Femur (tissue), 1 donor: ENCODE measurements around the gene SYNPR.
"Not testable (repeated sequence)": the region's sequence is repeated elsewhere in the genome, so short reads cannot be mapped to it uniquely, and the experiment has no call there.

Experiments
- DNase-seq: peaks from one replicate; pipeline ENCODE4 v3.0.0-alpha.2; 2017

The SYNPR gene

GRCh38 chr3:63278171-63279004 lies at the start of gene SYNPR:
Gene SYNPR, plus strand, starts transcription at chr3:63278308.
- no peak for DNase-seq

GRCh38 chr3:63228677-63229076 lies 49.4 kb upstream of the SYNPR start:
- no peak for DNase-seq

GRCh38 chr3:63230146-63230545 lies 48.0 kb upstream of the SYNPR start:
- DNase-seq: no peak

GRCh38 chr3:63231643-63232042 lies 46.5 kb upstream of the SYNPR start:
- no peak for DNase-seq

GRCh38 chr3:63232764-63233396 lies 45.2 kb upstream of the SYNPR start:
- DNase-seq: no peak

GRCh38 chr3:63240381-63240902 lies 37.7 kb upstream of the SYNPR start:
- DNase-seq: no peak

GRCh38 chr3:63242124-63242523 lies 36.0 kb upstream of the SYNPR start:
- DNase-seq: no peak

GRCh38 chr3:63244486-63244885 lies 33.6 kb upstream of the SYNPR start:
- no peak for DNase-seq

- no peak for DNase-seq
These were observed 32.3 kb upstream of the SYNPR start for GRCh38 chr3:63245726-63246241.

GRCh38 chr3:63248015-63248414 lies 30.1 kb upstream of the SYNPR start:
- no peak for DNase-seq

GRCh38 chr3:63251499-63251898 lies 26.6 kb upstream of the SYNPR start:
- DNase-seq: no peak

- not testable (repeated sequence) for DNase-seq
These were observed 22.3 kb upstream of the SYNPR start for GRCh38 chr3:63255819-63256218.

GRCh38 chr3:63264716-63265115 lies 13.4 kb upstream of the SYNPR start:
- DNase-seq: no peak

- DNase-seq: no peak
These were observed 3.7 kb upstream of the SYNPR start for GRCh38 chr3:63274359-63274758.

GRCh38 chr3:63279005-63279841 lies 1.1 kb downstream of the SYNPR start:
- no peak for DNase-seq

- DNase-seq: no peak
These were observed 9.5 kb downstream of the SYNPR start for GRCh38 chr3:63287610-63288009.

- no peak for DNase-seq
These were observed 12.6 kb downstream of the SYNPR start for GRCh38 chr3:63290686-63291085.

- DNase-seq: no peak
These were observed 16.2 kb downstream of the SYNPR start for GRCh38 chr3:63294332-63294731.

GRCh38 chr3:63295356-63295755 lies 17.2 kb downstream of the SYNPR start:
- DNase-seq: no peak

GRCh38 chr3:63295806-63296205 lies 17.7 kb downstream of the SYNPR start:
- DNase-seq: no peak

- DNase-seq: no peak
These were observed 18.1 kb downstream of the SYNPR start for GRCh38 chr3:63296249-63296648.

- DNase-seq: no peak
These were observed 25.1 kb downstream of the SYNPR start for GRCh38 chr3:63303238-63303637.

- no peak for DNase-seq
These were observed 26.3 kb downstream of the SYNPR start for GRCh38 chr3:63304421-63304820.
